Right lung (tissue), 5 donors: ENCODE results near the gene AMDHD2. TPM values are rescaled to one million over a fixed set of nuclear protein-coding genes. Genes with fewer than 3 reads are reported as not detected.

ENCODE experiments used
- DNase-seq, 2 donors: peaks; one replicate each; pipeline ENCODE4 v3.0.0-alpha.2; 2013
- polyA plus RNA-seq, 5 donors: library from polyadenylated mRNA; unstranded; fragments of 120-200 nt; gene quantifications; one replicate each; pipeline versions ENCODE4 v1.2.1 to v1.2.3, GENCODE V29; 2013; ENCODE audit warnings: inconsistent platforms in 1 of 5, low replicate concordance in 1 of 5; ENCODE audit not compliant: insufficient read length in 5 of 5, insufficient read depth in 1 of 5

Gene AMDHD2
- polyA plus RNA-seq, 5 donors, result 11.1 to 20.8 (median 16.6) TPM

- no peak for DNase-seq
These were observed 37.9 kb upstream of the AMDHD2 start for GRCh38 chr16:2482249-2482648.

- DNase-seq, result no peak
These were observed 37.2 kb upstream of the AMDHD2 start for GRCh38 chr16:2482708-2483534.

- no peak for DNase-seq
These were observed 36.0 kb upstream of the AMDHD2 start for GRCh38 chr16:2483939-2484897.

GRCh38 chr16:2484898-2485508 lies 35.2 kb upstream of the AMDHD2 start:
- DNase-seq, result no peak

GRCh38 chr16:2485811-2486507 lies 34.2 kb upstream of the AMDHD2 start:
- DNase-seq, result no peak

GRCh38 chr16:2486645-2487516 lies 33.3 kb upstream of the AMDHD2 start:
- no peak for DNase-seq

GRCh38 chr16:2487517-2487842 lies 32.7 kb upstream of the AMDHD2 start:
- no peak for DNase-seq

GRCh38 chr16:2487903-2488531 lies 32.2 kb upstream of the AMDHD2 start:
- DNase-seq, result no peak

- DNase-seq, result no peak
These were observed 30.6 kb upstream of the AMDHD2 start for GRCh38 chr16:2489581-2489980.

- DNase-seq, result no peak
These were observed 29.7 kb upstream of the AMDHD2 start for GRCh38 chr16:2490190-2491105.

GRCh38 chr16:2492292-2492691 lies 27.9 kb upstream of the AMDHD2 start:
- DNase-seq, result no peak

- DNase-seq, result no peak
These were observed 26.6 kb upstream of the AMDHD2 start for GRCh38 chr16:2493605-2494004.

- no peak for DNase-seq
These were observed 25.6 kb upstream of the AMDHD2 start for GRCh38 chr16:2494616-2495015.

- no peak for DNase-seq
These were observed 25.1 kb upstream of the AMDHD2 start for GRCh38 chr16:2495041-2495440.

GRCh38 chr16:2496223-2497115 lies 23.7 kb upstream of the AMDHD2 start:
- no peak for DNase-seq

GRCh38 chr16:2497116-2497630 lies 23.0 kb upstream of the AMDHD2 start:
- DNase-seq, result no peak

- peak in 1 of 2 donors; percentile 72 for DNase-seq
These were observed 22.3 kb upstream of the AMDHD2 start for GRCh38 chr16:2497695-2498484.
